Activated CD4-positive, alpha-beta memory T cell treated with anti-CD3 and anti-CD28 coated beads, Interleukin-2, amount 10 ng/mL, durations not matched to agents 7 days and 5 days (primary cell): Measurements from ENCODE around the gene TMEM132D. TPM values are rescaled to one million over a fixed set of nuclear protein-coding genes. Genes with fewer than 3 reads are reported as not detected.
"Not testable (repeated sequence)": the region's sequence is repeated elsewhere in the genome, so short reads cannot be mapped to it uniquely, and the experiment has no call there.

Experiments used
- CTCF ChIA-PET: fragments of 350-600 bp; sonication (Branson Sonifier 250); formaldehyde crosslinking; loops from one replicate; lab custom pipeline; 2021; ENCODE audit warnings: antibody characterized with exemption, inconsistent platforms; lab: Charles Lee
- POLR2A ChIA-PET: fragments of 350-600 bp; sonication (Branson Sonifier 250); formaldehyde crosslinking; loops from one replicate; lab custom pipeline; 2021; ENCODE audit warnings: antibody characterized with exemption; lab: Charles Lee
- DNase-seq: peaks from one replicate; pipeline ENCODE4 v3.0.0-alpha.2; 2020
- H3K27ac Mint-ChIP-seq: one replicate; pipeline ENCODE4 v1.8.0; 2021; ENCODE audit warnings: mild to moderate bottlenecking, mixed read lengths
- H3K27me3 Mint-ChIP-seq: one replicate; pipeline ENCODE4 v1.8.0; 2021; ENCODE audit warnings: mixed read lengths
- H3K36me3 Mint-ChIP-seq: one replicate; pipeline ENCODE4 v1.8.0; 2021; ENCODE audit warnings: low read depth, mixed read lengths
- H3K4me1 Mint-ChIP-seq: one replicate; pipeline ENCODE4 v1.8.0; 2021; ENCODE audit warnings: mixed read lengths
- H3K4me3 Mint-ChIP-seq: one replicate; pipeline ENCODE4 v1.8.0; 2021; ENCODE audit warnings: mild to moderate bottlenecking, mixed read lengths
- H3K9me3 Mint-ChIP-seq: one replicate; pipeline ENCODE4 v1.8.0; 2021; ENCODE audit warnings: mixed read lengths
- total RNA-seq, 2 experiments: library from RNA; stranded (reverse); gene quantifications; one replicate each; pipeline ENCODE4 v1.2.3, GENCODE V29; 2021

Gene TMEM132D
- total RNA-seq, 2 experiments from 2014 or later, result not detected

GRCh38 chr12:129559776-129560175 is 344.0 kb downstream of the TMEM132D start:
- no peaks in the 10 kb centered on the region for H3K27me3 Mint-ChIP-seq
- H3K4me3 Mint-ChIP-seq, result no peak overlapping the region
- peaks cover 10% of the 10 kb centered on the region for H3K9me3 Mint-ChIP-seq
- CTCF ChIA-PET, result no interaction called here
- peaks cover 2% of the 10 kb centered on the region for H3K4me1 Mint-ChIP-seq
- no peaks in the 10 kb centered on the region for H3K36me3 Mint-ChIP-seq
- DNase-seq, result no peak
- H3K27ac Mint-ChIP-seq, result no peak overlapping the region
- POLR2A ChIA-PET, result no interaction called here

GRCh38 chr12:129558036-129558435 is 345.8 kb downstream of the TMEM132D start:
- CTCF ChIA-PET, result no interaction called here
- no peak overlapping the region for H3K4me3 Mint-ChIP-seq

DNA sequence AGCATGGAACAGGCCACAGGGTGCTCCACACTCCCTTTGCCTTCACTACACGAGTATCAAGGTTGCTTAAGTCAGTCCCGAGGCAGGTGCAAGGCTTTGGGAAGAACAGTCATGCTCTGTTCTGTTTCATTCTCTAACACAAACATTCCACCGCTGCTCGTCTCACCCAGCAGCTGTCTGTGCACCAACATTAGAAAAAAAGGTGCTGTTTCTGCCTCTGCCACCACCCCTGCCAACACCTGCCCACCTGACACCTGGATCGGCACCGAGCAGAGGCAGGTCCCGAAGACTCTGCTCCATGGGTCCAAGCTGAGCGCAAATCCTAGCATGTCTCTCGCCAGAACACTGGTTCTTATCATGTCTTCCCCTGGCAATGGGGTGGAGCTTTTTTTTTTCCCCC is 347.7 kb downstream of the TMEM132D start:
- Mint-ChIP-seq H3K9me3 (peaks cover 26% of the 10 kb centered on the region), H3K27me3 (no peaks in the 10 kb centered on the region), H3K4me1 (no peaks in the 10 kb centered on the region), H3K36me3 (no peaks in the 10 kb centered on the region), H3K4me3 (no peak overlapping the region), H3K27ac (no peak overlapping the region)
- ChIA-PET CTCF (no interaction called here), POLR2A (no interaction called here)
- DNase-seq, result no peak

More at GRCh38 chr12:129558036-129558435, 345.8 kb downstream of the TMEM132D start:
- no peaks in the 10 kb centered on the region for H3K27me3 Mint-ChIP-seq
- H3K27ac Mint-ChIP-seq, result no peak overlapping the region
- no peaks in the 10 kb centered on the region for H3K4me1 Mint-ChIP-seq
- no peaks in the 10 kb centered on the region for H3K36me3 Mint-ChIP-seq
- POLR2A ChIA-PET, result no interaction called here
- H3K9me3 Mint-ChIP-seq, result peaks cover 22% of the 10 kb centered on the region
- no peak for DNase-seq

DNA sequence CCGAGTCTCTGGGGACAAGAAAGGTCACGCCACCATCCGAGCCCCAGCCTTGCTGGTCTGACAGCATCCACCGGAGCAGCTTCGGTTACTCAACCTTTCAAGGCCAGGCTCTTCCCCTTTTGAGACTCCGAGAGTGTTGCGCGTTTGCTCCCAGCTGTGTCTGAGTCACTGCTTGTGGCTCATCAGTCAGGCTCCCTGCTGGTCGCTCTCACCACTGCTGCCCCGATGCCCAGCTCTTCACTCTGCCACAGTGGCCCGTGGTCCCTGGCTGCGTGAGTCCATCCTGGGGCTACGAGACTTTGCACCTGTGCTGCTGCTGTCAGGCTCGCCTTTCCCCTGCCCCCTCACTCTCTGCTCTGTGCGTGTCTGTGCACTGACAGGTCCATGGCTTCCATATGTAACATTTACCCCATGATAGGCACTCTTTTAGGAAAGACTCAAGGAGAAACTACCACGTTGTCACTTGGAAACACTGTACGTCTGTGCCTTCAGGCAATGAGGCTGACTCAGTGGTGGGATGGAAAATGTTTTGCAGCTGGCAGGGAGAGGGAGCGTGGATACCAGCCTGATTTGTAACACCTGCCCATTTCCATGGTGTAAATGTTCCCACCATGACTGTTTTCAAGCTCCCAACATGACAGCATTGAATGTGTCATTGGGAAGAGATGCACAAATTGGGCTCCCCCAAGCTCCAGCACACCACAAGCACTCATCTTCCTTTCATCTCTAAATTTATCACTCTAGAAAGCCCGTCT is 350.7 kb downstream of the TMEM132D start:
- POLR2A ChIA-PET, result no interaction called here
- Mint-ChIP-seq H3K36me3 (no peaks in the 10 kb centered on the region), H3K4me3 (no peak overlapping the region), H3K9me3 (peaks cover 29% of the 10 kb centered on the region), H3K27ac (no peak overlapping the region), H3K4me1 (no peaks in the 10 kb centered on the region), H3K27me3 (no peaks in the 10 kb centered on the region)
- no peak for DNase-seq
- CTCF ChIA-PET, result no interaction called here

DNA sequence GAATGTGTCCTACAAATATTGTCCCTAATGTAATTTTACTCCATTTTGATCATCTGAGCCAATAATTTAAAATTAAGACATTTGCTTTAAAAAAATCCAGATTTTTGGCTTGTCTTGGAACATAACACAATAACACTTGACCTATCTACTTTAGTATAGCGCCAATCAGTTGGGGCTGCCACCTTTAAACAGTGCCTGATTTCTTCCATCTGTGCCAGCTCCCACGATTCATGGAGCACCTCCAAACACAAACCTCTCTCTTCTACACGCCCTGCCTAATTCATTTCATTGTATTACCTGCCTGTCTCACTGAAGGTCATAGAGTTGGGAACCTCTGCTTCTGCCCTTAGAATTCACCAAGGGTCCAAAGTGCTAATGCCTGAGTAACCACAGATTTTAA is 352.4 kb downstream of the TMEM132D start:
- POLR2A ChIA-PET, result no interaction called here
- peaks cover 30% of the 10 kb centered on the region for H3K9me3 Mint-ChIP-seq
- H3K36me3 Mint-ChIP-seq, result no peaks in the 10 kb centered on the region
- no peak overlapping the region for H3K27ac Mint-ChIP-seq
- no peak for DNase-seq
- H3K27me3 Mint-ChIP-seq, result no peaks in the 10 kb centered on the region
- H3K4me3 Mint-ChIP-seq, result no peak overlapping the region
- H3K4me1 Mint-ChIP-seq, result no peaks in the 10 kb centered on the region
- CTCF ChIA-PET, result no interaction called here

DNA sequence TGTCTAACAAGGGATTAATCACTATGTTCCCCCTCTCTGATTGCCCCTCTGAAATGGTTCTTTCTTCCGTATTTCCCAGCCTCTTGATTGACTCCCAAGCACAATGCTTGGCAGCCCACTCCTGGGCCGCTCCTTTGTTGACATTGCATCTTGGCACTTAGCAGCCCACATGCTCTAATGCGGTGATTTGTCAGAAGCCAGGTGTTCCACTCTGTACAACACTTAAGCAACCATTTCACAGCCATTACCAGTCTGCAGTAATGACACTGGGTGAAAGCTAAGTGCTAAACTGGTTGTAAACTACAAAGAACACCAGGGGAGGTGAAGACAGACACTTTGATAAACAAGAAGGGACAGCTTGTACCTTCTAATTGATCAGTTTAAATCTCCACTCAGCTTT is 353.5 kb downstream of the TMEM132D start:
- Mint-ChIP-seq H3K9me3 (peaks cover 30% of the 10 kb centered on the region), H3K4me3 (no peak overlapping the region)

GRCh38 chr12:129549656-129550055 is 354.2 kb downstream of the TMEM132D start:
- ChIA-PET POLR2A (no interaction called here), CTCF (no interaction called here)
- no peak overlapping the region for H3K4me3 Mint-ChIP-seq
- peaks cover 30% of the 10 kb centered on the region for H3K9me3 Mint-ChIP-seq
- H3K27me3 Mint-ChIP-seq, result no peaks in the 10 kb centered on the region
- H3K36me3 Mint-ChIP-seq, result no peaks in the 10 kb centered on the region
- no peak overlapping the region for H3K27ac Mint-ChIP-seq
- no peak for DNase-seq
- H3K4me1 Mint-ChIP-seq, result no peaks in the 10 kb centered on the region

More for the DNA sequence above, 353.5 kb downstream of the TMEM132D start:
- POLR2A ChIA-PET, result no interaction called here
- H3K36me3 Mint-ChIP-seq, result no peaks in the 10 kb centered on the region
- CTCF ChIA-PET, result no interaction called here
- no peaks in the 10 kb centered on the region for H3K4me1 Mint-ChIP-seq
- H3K27ac Mint-ChIP-seq, result no peak overlapping the region
- H3K27me3 Mint-ChIP-seq, result no peaks in the 10 kb centered on the region
- DNase-seq, result no peak

GRCh38 chr12:129549020-129549419 is 354.8 kb downstream of the TMEM132D start:
- H3K36me3 Mint-ChIP-seq, POLR2A ChIA-PET, H3K4me1 Mint-ChIP-seq, H3K27ac Mint-ChIP-seq, H3K4me3 Mint-ChIP-seq, H3K27me3 Mint-ChIP-seq, CTCF ChIA-PET, DNase-seq: not testable (repeated sequence)
- H3K9me3 Mint-ChIP-seq, result peaks cover 25% of the 10 kb centered on the region

- POLR2A ChIA-PET, result no interaction called here
- Mint-ChIP-seq H3K9me3 (peaks cover 16% of the 10 kb centered on the region), H3K36me3 (no peaks in the 10 kb centered on the region), H3K4me3 (no peak overlapping the region), H3K27ac (no peak overlapping the region), H3K27me3 (no peaks in the 10 kb centered on the region), H3K4me1 (no peaks in the 10 kb centered on the region)
- CTCF ChIA-PET, result no interaction called here
- DNase-seq, result no peak
These were observed 359.1 kb downstream of the TMEM132D start for GRCh38 chr12:129544716-129545115.

DNA sequence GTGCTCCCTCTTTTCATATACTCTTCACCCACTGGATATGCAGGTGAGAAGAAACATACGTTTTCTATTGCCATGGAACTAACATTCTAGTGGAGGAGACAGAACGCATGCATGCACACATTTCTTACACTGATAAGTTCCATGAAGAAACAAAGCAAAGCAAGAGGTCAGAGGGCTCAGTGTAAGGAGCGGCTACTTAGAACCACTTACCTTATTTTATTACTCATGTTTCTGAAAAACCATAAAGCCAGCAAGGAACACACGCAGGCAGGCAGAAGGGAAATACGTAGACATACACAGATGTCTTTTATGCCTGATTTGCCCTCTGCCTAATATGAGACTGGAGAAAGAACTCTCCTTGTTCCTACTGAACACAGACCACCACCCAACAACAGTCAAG is 362.9 kb downstream of the TMEM132D start:
- ChIA-PET POLR2A (no interaction called here), CTCF (no interaction called here)
- H3K4me3 Mint-ChIP-seq, result no peak overlapping the region
- H3K4me1 Mint-ChIP-seq, result no peaks in the 10 kb centered on the region
- H3K36me3 Mint-ChIP-seq, result no peaks in the 10 kb centered on the region
- peaks cover 22% of the 10 kb centered on the region for H3K9me3 Mint-ChIP-seq
- H3K27me3 Mint-ChIP-seq, result no peaks in the 10 kb centered on the region
- H3K27ac Mint-ChIP-seq, result no peak overlapping the region
- no peak for DNase-seq

GRCh38 chr12:129540249-129540648 is 363.6 kb downstream of the TMEM132D start:
- H3K27ac Mint-ChIP-seq, result no peak overlapping the region
- H3K4me3 Mint-ChIP-seq, result no peak overlapping the region
- POLR2A ChIA-PET, result no interaction called here
- CTCF ChIA-PET, result no interaction called here
- H3K27me3 Mint-ChIP-seq, result no peaks in the 10 kb centered on the region
- peaks cover 22% of the 10 kb centered on the region for H3K9me3 Mint-ChIP-seq
- H3K4me1 Mint-ChIP-seq, result no peaks in the 10 kb centered on the region
- H3K36me3 Mint-ChIP-seq, result no peaks in the 10 kb centered on the region
- DNase-seq, result no peak

GRCh38 chr12:129538724-129539335 is 365.0 kb downstream of the TMEM132D start:
- H3K36me3 Mint-ChIP-seq, H3K4me3 Mint-ChIP-seq, POLR2A ChIA-PET, H3K4me1 Mint-ChIP-seq, H3K27ac Mint-ChIP-seq, H3K27me3 Mint-ChIP-seq, CTCF ChIA-PET, DNase-seq: not testable (repeated sequence)
- H3K9me3 Mint-ChIP-seq, result peaks cover 22% of the 10 kb centered on the region

- CTCF ChIA-PET, result no interaction called here
- no peak for DNase-seq
- POLR2A ChIA-PET, result no interaction called here
- H3K27ac Mint-ChIP-seq, result no peak overlapping the region
- H3K9me3 Mint-ChIP-seq, result peaks cover 22% of the 10 kb centered on the region
- H3K4me1 Mint-ChIP-seq, result no peaks in the 10 kb centered on the region
- H3K4me3 Mint-ChIP-seq, result no peak overlapping the region
- H3K27me3 Mint-ChIP-seq, result no peaks in the 10 kb centered on the region
- no peaks in the 10 kb centered on the region for H3K36me3 Mint-ChIP-seq
These were observed 365.7 kb downstream of the TMEM132D start for GRCh38 chr12:129538137-129538536.
